Embryonic facial prominence (tissue), 1 donor: Measurements from ENCODE around the gene CSKMT.
"Not testable (repeated sequence)": the region's sequence is repeated elsewhere in the genome, so short reads cannot be mapped to it uniquely, and the experiment has no call there.

ENCODE experiments used
- DNase-seq: peaks from one replicate; pipeline ENCODE4 v3.0.0-alpha.2; 2016; ENCODE audit errors: extremely low spot score

The CSKMT gene, protein sequence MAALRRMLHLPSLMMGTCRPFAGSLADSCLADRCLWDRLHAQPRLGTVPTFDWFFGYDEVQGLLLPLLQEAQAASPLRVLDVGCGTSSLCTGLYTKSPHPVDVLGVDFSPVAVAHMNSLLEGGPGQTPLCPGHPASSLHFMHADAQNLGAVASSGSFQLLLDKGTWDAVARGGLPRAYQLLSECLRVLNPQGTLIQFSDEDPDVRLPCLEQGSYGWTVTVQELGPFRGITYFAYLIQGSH

DNA sequence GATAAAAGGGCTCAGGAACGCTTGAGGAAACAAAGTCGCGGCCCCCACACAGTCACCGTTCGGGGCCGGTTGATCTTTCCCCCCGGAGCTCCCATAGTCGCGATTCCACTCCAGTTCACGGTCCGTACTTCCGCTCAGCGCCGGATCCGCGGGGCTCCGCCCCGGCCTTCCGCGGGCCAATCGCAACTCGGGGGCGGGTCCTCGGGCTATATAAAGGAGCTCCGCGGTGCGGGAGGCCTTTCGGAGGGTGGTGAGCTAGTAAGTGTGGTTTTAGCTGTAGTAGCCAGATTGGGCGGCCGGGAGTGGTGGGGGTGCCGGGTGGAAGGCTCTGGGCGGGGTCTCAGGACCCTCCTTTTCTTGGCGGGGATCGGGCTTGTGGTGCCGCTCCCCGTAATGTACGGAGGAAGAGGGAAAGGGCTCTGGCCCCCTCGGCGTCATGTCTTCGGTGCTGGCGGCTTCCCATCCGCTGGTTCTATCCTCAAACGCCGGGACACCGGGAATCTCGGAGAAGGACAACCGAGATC, at the start of gene CSKMT, which contains the start of gene C11orf98:
TSS of gene CSKMT (plus strand) at position 238 of the 524 bp plus-strand sequence. CDS start 568 bp downstream, outside the sequence.
TSS of gene C11orf98 (minus strand) at position 136 of the 524 bp plus-strand sequence. CDS start at position 95, 41 bp downstream.
- peak; percentile 89 for DNase-seq

DNA sequence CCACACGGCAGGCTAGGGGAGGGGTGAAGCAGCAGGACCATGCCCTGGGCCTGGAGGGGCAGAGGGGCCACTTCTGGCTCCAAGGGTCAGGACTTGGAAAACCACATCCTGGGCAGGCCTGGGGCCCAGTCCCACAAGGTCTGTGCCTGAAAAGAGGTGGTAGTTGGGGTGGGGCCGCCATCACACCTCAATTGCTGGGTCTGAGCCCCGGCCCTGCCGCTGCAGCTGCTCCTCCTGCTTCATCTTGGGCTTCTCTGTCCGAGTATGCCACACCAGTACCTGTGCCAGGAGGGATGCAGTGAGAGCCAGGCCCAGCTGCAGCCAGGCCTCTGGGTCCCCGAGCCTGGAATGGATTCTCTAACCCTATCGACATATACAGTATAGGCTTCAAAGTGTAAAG, 49.6 kb upstream of the CSKMT start:
- no peak for DNase-seq

DNA sequence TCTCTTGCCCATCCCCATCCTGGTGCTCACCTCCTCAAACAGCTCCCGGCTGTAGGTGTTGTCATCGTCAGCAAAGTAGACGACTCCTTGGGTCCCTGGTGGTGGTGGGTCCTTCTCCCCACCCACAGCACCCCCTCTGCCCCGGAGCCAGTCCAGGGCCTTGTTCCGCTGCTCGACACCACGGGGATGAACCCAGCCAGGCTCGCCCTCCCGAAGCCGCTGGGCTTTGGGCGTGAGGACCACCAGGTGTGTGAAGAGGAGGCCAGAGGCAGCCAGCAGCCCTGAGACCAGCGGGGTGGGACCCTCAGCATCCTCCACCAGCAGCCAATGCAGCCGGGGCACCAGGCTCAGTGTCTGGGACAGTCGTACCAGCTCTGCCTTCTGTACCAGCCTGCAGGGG, 48.2 kb upstream of the CSKMT start:
- DNase-seq = not testable (repeated sequence)

DNA sequence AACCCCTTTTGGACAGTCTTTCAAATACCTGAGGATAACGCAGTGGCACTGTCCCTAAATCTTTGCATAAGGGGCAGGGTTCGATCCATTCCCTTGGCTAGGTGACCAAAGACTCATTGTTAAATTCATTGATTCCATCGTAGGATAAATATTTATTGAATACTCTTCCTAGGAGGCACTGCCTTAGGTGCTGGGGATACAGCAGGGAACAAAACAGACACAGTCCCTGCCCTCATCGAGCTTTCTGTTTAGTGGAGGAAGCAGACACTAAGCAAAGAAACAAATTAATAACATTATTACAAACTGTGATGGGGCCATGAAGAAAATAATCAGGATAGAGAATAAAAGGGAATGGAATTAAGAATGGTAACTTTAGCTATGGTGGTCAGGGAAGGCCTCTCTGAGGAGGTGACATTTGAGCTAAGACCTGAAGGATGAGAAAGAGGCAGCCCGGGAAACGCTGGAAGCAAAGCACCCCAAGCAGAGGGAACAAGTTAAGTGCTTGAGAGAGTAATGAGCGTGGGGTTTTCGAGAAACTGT, 44.0 kb upstream of the CSKMT start:
- no peak for DNase-seq

DNA sequence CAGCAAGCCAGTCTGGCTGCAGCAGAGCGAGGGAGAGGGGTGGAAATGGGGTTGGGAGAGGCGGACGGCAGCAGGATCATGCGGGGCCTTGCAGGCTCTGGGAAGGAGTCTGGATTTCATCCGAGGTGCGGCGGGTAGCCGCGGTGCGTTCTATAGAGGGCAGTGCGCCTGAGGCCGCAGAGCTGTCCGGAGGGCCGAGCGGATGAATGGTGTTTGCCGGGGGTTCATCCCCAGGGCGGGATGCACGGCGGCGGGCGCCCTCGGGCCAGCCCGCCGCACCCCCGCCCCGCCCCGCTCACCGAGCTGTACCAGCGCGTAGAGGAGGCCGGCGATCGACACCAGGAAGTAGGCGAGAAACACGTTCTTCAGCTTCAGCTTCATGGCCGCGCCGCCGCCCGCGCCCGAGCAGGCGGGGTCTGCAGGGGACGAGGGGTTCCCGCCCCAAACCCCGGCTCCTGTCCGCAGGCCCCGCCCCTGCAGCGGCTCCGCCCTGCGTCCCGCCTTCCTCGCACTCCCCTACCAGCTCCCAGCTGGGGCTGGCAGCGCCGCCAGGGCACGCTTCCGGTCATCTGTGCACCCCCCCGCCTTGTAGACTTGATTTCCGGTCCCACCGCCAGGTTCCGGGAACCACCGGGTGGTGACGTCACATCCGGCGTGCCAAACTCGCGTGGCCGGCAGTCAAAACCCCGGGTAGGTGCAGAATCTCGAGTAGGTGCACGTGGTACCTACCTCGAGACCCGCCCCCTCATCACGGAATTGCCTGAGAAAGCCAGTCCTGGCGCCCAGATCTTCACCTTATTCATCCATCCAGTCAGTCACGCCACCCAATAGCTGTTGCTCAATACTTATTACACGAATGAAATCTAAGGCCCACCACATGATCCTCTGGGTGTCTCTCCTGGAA, 43.3 kb upstream of the CSKMT start, which contains the start of gene B3GAT3:
TSS of gene B3GAT3 (minus strand) at position 420 of the 904 bp plus-strand sequence. CDS start at position 381, 39 bp downstream.
- peak; percentile 80 for DNase-seq

DNA sequence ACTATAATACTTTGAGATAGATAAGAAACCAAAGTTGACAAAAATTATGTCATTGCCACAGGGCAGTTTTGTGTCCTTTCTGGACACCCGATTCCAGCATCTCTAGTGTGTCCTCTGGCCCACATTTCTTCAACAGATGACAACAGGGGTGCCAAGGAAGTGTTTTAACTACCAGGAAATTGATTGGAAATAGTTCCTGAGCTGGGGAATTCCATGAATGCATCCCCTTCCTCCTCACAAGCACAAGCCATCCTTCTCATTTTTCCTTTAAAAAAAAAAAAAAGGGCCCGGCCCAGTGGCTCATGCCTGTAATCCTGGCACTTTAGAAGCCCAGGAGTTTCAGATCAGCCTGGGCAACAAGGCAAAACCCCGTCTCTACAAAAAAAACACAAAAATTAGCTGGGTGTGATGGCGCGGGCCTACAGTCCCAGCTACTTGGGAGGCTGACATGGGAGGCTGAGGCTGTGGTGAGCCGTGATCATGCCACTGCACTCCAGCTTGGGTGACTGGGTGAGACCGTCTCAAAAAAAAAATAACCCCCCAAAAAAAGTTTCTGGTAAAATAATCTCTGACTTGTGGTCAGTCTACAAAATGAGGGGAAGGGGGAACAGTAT, 42.5 kb upstream of the CSKMT start:
- no peak for DNase-seq

DNA sequence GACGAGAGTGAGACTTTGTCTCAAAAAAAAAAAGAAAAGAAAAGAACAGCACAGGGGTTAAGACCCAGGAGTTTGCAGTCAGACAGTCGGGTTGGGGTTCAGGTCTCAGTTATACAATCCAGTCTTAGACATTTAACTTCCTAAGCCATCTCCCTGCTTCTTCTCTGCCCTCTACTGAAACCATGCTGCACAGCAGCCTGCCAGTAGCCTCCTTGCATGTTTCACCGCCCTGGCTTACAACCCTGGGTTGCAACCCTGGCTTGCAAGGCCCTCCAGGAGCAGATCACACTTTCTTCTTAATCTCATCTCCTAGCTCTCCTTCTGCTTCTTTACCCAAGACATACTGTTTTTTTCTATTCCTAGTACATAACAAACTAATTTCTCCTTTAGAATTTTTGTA, 37.4 kb upstream of the CSKMT start:
- no peak for DNase-seq

DNA sequence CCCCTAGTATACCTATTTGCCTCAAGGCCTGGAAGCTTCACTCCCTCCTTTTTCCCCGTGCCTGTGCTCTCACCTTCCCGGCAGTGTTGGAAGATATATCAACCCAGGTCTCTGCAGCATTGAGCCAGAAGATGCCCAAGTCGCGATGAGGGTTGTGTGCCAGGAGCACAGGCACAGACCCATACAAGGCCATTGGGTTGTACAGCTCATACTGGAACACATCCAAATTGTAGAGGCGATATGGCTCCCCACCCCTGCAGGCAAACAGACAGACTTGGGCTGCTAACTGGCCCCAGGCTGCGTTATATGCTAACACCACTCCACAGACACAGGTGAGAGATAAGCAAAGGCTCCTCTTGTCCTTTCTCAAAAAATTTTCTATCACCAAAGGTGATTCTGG, 32.6 kb upstream of the CSKMT start:
- no peak for DNase-seq

DNA sequence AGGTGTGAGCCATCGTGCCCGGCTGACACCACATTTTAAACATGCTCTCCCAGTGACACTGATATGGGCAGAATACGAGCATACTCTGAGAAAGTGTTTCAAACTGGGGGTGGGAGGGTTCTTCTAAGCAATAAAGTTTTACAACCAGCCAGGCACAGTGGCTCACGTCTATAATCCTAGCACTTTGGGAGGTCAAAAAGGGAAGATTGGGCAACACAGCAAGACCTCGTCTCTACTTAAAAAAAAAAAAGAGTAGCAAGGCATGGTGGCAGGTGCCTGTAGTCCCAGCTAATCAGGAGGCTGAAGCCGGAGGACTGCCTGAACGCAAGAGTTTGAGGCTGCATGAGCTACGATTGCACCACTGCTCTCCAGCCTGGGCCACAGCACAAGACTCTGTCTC, 20.9 kb upstream of the CSKMT start:
- no peak for DNase-seq

DNA sequence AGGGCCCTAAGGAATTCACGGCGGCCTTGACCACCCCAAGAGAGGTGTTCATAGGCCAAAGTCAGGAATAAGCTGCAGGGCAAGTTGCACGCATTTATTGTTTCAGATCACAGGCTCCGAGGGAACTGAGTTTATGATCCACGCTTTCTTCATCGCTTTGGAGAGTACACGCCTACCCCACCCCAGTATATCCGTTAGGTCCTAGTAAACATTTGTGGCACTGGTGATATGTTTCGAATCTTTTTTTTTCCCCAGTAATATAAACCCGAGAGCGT, 19.5 kb upstream of the CSKMT start:
- DNase-seq = no peak

DNA sequence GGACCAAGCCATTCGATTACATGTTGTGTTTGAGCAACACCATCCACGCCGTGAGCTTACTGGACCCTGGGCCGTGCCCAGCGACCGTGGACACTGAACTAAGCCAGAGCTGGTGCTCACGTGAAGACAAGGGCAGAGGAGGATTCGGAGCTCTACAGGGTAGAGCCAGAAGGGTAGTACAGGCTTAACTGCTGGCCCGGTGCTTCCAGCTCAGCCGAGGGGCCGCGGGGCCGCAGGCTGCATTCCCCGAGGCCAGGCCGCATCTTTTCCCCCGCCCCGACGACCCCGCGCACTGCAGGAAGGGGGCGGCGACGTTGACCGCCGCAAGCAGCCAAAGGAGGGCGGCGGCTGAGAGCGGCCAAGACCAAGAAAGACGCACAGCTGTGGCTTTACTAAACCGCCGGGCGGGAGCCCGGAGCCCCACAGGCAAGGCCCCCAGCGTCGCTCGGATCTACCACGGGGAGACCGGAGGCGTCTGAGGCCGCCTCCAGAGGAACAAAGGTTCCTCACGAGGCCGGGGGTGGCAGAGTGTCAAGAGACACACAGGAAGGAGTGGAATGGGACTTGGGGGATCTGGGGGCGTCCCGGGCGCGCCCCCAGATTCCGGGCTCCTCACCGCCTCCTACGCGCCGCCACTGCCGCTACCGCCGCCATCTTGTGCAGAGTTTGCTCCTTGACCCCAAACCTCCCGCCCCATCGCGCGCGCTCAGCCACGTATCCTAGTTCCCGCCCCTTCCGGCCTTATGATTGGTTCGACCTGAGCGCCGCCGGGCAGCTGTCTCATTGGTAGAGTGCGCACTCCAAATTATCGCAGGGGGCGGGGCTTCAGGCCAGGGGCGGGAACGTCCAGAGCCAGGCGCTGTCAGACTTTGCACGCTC, 18.9 kb upstream of the CSKMT start, which contains the start of gene GANAB:
TSS of gene GANAB (minus strand) at position 668 of the 879 bp plus-strand sequence. CDS start at position 654, 14 bp downstream.
- peak; percentile 96 for DNase-seq

DNA sequence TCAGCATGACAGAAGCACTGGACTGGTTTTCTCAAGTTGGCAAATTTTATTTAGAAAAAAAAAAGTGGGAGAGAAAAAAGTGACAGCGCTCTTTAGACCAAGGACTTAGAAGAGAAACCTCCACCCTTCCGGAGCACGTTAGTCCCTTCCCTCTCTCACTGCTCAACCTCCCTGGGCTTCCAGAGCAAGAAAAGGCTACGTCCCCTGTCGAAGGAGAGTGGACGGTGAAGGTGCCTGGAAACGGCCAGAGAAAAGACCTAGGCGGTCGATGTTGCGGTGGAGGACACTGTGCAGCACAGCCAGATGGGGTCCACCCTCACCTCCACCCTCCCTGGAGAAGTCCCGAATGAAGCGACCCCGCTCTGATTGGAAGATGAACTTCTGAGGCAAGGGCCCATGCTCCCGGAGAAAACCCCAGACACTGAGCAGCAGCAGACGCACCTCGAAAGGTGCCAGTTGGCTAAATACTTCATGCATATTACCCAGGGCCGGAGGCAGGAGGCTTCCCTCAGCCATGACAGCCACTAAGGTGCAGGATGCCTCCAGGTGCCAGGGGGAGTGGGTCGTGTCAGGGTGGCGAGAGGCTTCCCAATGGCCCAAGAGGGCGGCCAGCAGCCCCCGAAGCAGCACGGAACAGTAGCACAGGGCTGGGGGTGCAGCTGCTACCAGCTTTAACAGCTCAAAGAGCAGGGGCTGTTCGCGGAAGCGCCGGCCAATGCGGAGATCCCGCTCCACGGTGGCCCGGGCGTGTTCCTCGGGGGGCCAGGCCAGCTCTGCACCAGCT, 18.1 kb upstream of the CSKMT start:
- no peak for DNase-seq

DNA sequence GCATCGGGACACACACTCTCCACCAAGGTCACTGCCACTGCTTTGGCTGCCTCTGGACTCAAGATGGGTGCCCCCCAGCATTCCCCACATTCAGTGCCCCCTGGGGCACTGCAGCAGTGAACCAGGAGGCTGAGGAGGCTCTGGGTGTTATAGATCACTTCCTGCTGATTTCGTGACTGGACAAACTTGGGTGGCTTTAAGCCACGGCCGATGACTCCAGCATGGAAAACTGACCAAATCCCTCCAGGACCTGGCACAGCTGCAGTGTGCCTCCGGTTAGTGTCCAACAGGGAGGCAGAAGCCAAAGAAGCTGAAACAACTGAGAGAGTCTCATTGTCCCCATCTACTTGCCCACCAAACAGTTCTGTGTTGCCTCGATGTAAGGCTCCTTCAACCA, 17.5 kb upstream of the CSKMT start:
- no peak for DNase-seq

DNA sequence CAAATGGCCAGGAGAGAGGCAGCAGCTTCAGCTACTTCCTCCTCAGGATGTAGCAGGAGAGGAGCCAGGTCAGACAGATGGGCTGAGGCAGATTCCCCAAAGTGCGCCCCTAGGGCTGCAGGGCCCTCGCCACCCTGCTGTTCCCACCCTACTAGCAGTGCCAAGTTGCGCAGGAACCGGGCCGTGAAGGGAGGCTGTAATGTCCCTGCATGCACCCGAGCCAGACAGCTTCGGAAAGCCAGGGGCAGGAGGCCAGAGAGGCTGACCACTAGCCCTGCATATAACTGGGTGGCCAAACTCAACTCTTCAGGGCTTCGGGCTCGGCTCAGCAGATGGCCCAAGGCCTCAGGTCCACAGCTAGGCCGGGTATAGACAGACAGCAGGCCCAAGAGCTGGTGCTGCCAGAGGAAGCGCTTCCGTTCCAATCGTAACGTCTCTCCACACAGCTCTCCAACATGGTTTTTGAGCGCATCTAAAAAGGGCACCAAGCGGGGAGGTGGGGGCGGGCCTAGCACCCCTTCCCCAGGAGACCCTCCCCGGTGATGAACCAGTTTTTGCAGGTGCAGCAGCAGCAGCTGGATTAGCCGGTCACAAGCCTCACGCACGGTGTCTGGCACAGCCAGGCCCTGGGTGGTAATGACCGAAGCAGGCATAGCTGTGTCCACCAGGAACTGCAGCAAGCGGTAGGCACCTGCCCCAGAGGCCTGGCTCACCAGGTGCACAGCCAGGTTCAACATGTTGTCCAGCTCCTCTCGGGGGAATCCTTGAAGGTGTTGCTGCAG, 16.7 kb upstream of the CSKMT start:
- DNase-seq = no peak

DNA sequence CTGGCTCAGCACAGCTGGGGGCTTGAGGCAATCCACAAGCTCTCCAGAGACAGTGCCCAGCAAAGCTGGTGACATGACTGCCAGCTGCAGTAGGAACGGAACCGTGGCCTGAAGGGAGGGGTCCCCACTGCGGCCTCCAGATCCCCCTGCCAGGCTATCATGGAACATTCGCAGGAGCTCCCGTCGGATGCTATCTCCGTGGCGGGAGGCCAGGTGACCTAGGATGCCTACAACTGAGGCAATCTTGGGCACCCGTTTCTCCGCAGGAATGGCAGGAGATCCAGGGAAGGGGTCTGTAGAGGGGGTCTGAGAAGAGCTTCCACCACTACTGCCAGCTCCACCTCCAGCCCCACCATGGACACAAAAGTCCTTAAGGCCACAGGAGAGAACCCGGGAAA, 16.1 kb upstream of the CSKMT start:
- DNase-seq = no peak

DNA sequence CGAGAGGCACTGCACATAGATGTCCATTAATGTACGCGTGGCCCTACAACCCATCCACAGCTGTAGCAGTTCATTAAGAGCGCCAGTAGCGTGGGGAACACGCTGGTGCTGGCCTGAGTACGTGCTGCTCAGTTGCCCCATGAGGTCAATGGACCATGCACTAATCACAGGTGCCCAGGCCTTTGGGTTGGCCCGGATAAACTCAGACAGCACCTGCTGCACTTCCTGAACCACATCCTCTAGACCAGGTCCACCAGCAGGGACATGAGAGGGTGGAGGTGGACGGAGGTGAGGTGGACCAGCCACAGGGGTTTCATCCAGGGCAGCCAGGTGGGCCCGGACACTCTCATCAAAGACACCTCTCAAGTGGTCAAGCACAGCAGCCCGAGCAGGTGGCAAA, 15.6 kb upstream of the CSKMT start:
- no peak for DNase-seq

DNA sequence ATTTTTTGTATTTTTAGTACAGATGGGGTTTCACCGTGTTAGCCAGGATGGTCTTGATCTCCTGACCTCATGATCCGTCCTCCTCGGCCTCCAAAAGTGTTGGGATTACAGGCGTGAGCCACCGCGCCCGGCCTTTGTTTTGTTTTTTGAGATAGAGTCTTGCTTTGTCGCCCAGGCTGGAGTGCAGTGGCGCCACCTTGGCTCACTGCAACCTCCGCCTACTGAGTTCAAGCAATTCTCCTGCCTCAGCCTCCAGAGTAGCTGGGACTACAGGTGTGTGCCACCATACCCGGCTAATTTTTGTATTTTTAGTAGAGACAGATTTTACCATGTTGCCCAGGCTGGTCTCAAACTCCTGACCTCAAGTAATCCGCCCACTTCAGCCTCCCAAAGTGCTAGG, 14.8 kb upstream of the CSKMT start:
- not testable (repeated sequence) for DNase-seq

DNA sequence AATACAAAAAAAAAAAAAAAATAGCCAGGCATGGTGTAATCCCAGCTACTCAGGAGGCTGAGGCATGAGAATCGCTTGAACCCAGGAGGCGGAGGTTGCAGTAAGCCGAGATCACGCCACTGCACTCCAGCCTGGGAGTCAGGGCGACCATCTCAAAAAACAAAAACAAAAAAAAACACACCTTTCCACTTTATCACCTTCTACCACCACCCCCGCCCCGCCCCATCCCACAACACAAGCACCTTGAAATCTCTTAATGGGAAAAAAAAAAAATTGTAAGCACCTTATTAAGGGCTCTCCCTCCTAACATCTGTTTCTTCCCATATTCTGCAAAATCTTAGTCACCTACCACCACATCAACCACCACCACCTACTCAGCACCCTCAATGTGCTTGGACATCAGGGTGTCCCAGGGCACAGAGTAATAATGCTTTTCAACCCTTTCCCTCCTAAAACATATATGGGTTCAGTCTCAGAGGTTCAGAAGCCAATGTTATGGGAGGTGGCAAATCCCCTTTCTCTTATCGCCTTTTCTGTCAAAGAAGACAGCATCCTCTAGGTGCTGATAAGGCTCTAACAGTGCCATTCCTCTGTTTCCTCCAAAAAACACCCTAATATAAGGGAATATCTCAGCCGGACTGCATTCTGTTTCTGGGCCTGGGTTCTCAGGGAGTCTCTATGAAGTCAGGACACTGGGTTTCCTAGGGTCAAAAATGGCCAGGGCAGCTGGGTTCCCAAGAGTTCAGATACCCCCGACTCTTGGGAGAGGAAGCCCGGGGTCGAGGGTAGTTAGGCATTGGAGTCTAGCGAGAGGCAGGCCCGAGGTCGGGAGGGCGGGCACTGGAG, 12.7 kb upstream of the CSKMT start:
- DNase-seq = no peak
